ENCODE data around the gene MAP7.
"Not testable (repeated sequence)": the region's sequence is repeated elsewhere in the genome, so short reads cannot be mapped to it uniquely, and the experiment has no call there.

The MAP7 gene

GRCh38 chr6:136466777-136467176 lies 83.4 kb downstream of the MAP7 start:
- no peak for DNase-seq (ENCODE audit: low read depth)

DNA sequence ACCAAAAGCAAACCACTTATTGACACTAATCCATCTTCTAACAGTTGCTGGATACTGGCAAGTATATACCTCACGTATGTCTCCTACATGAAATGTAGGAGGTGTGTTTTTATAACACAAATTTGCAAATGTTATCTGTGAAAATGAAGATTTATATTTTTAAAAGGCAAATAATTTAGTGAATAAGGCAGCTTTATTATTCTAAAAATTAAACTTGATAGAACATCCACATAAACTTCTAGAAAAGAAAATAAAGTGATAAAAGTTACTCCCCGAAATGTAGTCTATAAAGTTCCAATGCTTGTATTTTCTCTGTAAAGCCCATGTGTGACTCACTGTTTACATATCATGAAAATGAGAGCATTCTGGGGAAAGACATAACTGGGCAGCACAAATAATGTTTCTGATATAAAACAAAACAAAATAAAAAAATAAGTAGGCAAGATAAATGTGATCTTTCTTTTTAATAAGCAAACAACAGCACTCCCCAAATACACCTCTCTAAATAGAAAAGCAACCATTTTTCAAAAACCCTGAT lies 84.4 kb downstream of the MAP7 start:
- no peak for DNase-seq (ENCODE audit: low read depth)

DNA sequence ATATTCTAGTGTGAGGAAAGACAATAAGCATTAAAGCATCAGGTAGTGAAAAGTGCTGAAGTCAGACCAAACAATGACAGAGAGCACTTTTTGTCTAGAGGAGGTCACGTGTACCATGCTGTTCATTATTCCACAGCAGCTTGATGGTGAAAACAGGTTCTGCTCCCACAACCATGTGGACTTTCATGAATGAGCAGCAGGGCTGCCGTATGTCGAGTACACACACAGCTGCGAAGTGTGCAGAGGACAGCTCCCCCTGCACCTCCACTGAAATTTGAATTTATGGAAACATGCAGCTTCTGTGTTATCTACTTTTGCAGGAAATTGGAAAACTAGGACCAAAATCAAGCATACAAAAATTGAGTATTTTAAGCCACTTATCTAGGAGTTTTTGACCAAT lies 85.3 kb downstream of the MAP7 start:
- DNase-seq (ENCODE audit: low read depth) = no peak

GRCh38 chr6:136464148-136464547 lies 86.1 kb downstream of the MAP7 start:
- DNase-seq (ENCODE audit: low read depth) = no peak

DNA sequence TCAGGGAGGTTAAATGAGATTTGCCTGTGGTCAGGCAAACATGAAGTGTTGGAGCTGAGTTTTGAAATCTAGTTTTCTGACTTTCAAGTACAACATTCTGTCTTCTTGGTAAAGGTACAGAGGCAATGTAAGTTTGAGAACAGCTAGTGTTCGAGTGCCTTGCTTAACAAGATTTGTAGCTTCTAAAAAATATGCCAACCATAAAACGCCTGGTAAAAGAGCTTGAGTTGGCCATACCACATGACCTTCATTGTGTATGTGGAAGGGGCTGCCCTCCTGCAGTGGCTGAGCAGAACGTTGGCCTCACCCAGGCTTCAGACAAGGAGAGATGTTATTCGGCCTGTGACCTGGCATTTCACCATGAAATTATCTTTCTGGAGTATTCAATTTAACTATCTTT lies 86.5 kb downstream of the MAP7 start:
- no peak for DNase-seq (ENCODE audit: low read depth)

GRCh38 chr6:136446579-136447187 lies 103.5 kb downstream of the MAP7 start:
- DNase-seq (ENCODE audit: low read depth) = peak; percentile 19

- DNase-seq (ENCODE audit: low read depth) = no peak
Measured at GRCh38 chr6:136446145-136446544, 104.1 kb downstream of the MAP7 start.

- no peak for DNase-seq (ENCODE audit: low read depth)
Measured at GRCh38 chr6:136445063-136445462, 105.2 kb downstream of the MAP7 start.

GRCh38 chr6:136440203-136440602 lies 110.0 kb downstream of the MAP7 start:
- DNase-seq (ENCODE audit: low read depth) = no peak

DNA sequence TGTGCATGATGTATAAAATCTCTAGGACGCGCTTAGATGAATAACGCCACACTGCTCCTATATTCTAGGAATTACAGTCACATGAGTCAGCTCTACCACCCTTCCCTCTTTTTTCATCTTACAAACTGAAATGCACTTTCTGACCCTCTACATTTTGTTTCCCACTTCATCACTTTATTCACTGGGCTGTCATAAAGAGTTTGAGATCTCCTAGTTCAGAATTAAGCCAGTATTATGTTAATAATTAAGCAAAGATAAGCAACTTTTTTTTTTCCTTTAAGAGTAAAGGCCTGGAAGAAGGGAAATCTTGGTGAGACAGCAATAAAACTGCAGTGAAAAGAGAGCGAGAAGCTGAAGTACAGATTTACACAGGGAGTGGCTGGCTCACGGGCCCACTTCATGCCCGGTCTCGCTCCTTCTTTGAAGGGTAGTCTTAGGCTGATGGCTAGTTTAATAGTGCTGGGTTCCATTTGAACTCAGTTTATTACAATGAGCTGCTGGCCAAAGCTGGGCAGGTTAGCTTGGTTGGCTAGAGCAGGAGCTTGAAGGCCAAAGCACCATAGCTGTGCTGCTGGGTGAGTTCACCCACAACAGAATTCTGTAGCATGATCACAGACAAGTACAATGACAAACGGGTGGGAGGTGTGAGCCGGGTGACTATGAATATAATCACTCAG lies 110.6 kb downstream of the MAP7 start:
- DNase-seq (ENCODE audit: low read depth) = no peak

DNA sequence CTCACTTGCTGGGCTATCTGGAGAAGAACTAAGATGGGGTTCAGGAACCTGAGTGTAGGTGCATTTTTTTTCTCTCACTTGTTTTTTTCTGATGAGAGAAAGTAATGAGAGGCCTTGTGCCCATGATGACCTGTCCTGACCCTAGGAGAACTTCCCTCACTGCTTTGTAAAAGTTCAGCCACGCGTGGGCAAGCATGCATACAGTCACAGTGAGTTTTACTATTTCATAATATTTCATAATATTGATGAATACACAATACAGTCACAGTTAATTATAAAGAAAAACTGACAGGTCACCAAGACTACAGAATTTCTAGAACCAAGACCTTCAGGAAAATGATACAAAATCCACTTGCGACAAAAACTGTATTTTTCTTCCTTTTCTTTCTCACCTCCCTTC lies 111.8 kb downstream of the MAP7 start:
- no peak for DNase-seq (ENCODE audit: low read depth)

- no peak for DNase-seq (ENCODE audit: low read depth)
Measured at GRCh38 chr6:136437246-136437645, 113.0 kb downstream of the MAP7 start.

DNA sequence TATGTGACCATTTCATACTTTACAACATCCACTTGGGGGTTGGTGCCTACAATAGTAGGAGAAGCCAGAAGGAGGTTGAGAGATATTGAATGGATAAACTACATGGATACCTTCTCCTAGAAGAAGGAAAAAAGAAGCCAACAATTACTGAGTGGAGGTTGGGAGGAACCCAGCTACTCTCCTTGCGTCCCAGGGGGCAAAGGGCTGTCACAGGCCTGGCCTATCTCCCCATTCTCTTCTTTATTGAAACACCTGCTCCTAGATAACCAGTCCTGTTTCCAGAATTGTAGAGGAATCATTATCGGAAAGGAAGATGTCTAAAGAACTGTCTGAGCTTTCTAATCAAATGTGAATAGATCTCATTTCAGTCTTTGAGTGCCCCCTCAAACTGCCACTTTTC lies 115.1 kb downstream of the MAP7 start:
- DNase-seq (ENCODE audit: low read depth) = no peak

DNA sequence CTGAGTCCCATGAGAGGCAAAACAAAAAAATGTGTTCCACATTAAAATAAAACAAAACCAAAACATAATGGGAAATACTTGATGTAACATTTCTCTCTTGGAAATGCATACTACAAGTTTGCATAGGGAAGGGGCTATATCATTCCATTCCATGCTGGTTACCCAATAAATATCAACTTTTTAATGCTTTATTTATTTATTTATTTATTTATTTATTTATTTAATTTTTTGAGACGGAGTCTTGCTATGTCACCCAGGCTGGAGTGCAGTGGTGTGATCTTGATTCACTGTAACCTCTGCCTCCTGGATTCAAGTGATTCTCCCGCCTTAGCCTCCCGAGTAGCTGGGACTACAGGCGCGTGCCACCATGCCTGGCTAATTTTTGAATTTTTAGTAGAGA lies 118.9 kb downstream of the MAP7 start:
- not testable (repeated sequence) for DNase-seq (ENCODE audit: low read depth)

- DNase-seq (ENCODE audit: low read depth) = no peak
Measured at GRCh38 chr6:136429264-136430065, 120.8 kb downstream of the MAP7 start.

- no peak for DNase-seq (ENCODE audit: low read depth)
Measured at GRCh38 chr6:136427378-136427717, 122.9 kb downstream of the MAP7 start.

GRCh38 chr6:136426627-136427377 lies 123.4 kb downstream of the MAP7 start:
- no peak for DNase-seq (ENCODE audit: low read depth)

- no peak for DNase-seq (ENCODE audit: low read depth)
Measured at GRCh38 chr6:136425793-136426192, 124.4 kb downstream of the MAP7 start.

DNA sequence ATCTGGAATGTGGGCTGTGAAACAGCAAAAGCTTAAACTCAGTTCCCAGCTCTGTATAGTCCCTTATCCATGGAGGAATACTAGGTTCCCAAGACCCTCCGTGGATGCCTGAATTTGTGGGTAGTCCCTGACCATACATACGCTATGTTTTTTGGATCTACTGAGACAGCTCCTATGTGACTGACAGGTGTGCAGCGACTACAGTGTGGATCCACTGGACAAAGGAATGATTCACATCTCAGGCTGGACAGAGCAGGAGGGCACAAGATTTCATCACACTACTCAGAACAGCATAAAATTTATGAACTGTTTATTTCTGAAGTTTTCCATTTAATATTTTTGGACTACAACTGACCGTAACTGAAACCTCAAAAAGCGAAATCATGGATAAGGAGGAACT lies 125.3 kb downstream of the MAP7 start:
- DNase-seq (ENCODE audit: low read depth) = no peak

- DNase-seq (ENCODE audit: low read depth) = no peak
Measured at GRCh38 chr6:136424450-136424849, 125.8 kb downstream of the MAP7 start.

DNA sequence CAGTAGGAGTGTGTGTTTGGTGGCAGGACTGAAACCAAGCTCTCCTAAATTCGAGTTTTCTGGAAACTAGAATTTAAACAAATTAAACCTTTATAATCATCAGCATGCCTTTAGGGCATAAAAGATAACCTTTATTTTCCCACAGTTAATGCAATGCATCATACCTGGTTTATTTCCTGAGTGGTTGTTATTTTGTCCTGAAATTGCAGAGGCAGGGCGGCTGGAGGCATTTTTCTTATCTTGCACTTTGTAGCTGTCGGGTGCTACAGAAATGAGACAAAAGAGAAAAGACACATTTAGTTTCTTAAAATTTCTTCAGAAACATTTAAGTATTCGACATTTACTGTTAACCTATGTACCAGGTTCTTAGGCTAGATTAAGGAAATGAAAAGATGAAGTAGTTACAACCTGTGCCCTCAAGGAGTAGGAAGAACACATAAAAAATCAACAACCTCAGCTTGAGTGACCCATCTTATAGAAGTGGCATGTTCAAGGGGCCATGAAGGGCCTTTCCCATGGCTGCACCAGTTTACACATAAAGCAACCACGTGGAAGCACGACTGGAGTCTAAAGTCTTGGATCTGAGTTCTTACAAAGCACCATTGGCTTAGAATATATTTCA lies 128.6 kb downstream of the MAP7 start:
- DNase-seq (ENCODE audit: low read depth) = no peak

- no peak for DNase-seq (ENCODE audit: low read depth)
Measured at GRCh38 chr6:136420853-136421252, 129.4 kb downstream of the MAP7 start.
